Mucosa of descending colon (tissue), 3 donors: ENCODE measurements around the gene ADAMTS9. TPM values are rescaled to one million over a fixed set of nuclear protein-coding genes. Genes with fewer than 3 reads are reported as not detected.

Source experiments
- ATAC-seq: fragments of 200-7000 bp; cut with Tn5 transposase; one replicate; pipeline ENCODE4 v1.9.1; 2020; ENCODE audit warnings: mild to moderate bottlenecking, moderate library complexity
- DNase-seq, 3 donors: peaks; one replicate each; pipeline ENCODE4 v3.0.0-alpha.2; 2020
- H3K36me3 ChIP-seq: fragments of 200-600 bp; one replicate; pipeline ENCODE4 v1.8.0; 2021; ENCODE audit warnings: low read depth, mild to moderate bottlenecking
- H3K4me1 ChIP-seq: fragments of 200-600 bp; one replicate; pipeline ENCODE4 v1.8.0; 2021; ENCODE audit warnings: low read depth, mild to moderate bottlenecking
- H3K4me3 ChIP-seq: fragments of 200-600 bp; one replicate; pipeline ENCODE4 v1.8.0; 2021; ENCODE audit warnings: mild to moderate bottlenecking
- H3K9me3 ChIP-seq: fragments of 200-600 bp; one replicate; pipeline ENCODE4 v1.8.0; 2021; ENCODE audit warnings: mild to moderate bottlenecking
- intact Hi-C, 2 donors: fragments of 100-400 bp; cut with DNase I in 1 of 2; cut with micrococcal nuclease in 1 of 2; formaldehyde crosslinking; loops; one replicate each; pipeline versions ENCODE4 v1.11.0 to v1.11.1; 2022; cut with DNase I, micrococcal nuclease
- total RNA-seq, 3 donors: library from RNA; stranded (reverse); fragmentation: NEBNext Ultra II Directional in 2 of 3; extraction: Animal tissue kit (Norgen Biotek cat#: 25700) in 2 of 3; gene quantifications; one replicate each; pipeline versions ENCODE4 v1.2.1 to v1.2.4, GENCODE V29; 2021 to 2023
- TF ChIP-seq, protein P1 (sequence below): fragments of 200-600 bp; IDR thresholded peaks from one replicate; pipeline ENCODE4 v1.8.0; 2022; ENCODE audit warnings: antibody characterized with exemption, mild to moderate bottlenecking
- donor health status: DM: no; HTN: no; CAD: no; lungs with moderate emphysema.
- donor health status: DM: no; HTN: no; CAD: no.
- donor health status: DM: no; HTN: yes; CAD: no.

Gene ADAMTS9
- total RNA-seq, 3 donors from 2014 or later: 7.4 to 20.5 (median 20.1) TPM

DNA sequence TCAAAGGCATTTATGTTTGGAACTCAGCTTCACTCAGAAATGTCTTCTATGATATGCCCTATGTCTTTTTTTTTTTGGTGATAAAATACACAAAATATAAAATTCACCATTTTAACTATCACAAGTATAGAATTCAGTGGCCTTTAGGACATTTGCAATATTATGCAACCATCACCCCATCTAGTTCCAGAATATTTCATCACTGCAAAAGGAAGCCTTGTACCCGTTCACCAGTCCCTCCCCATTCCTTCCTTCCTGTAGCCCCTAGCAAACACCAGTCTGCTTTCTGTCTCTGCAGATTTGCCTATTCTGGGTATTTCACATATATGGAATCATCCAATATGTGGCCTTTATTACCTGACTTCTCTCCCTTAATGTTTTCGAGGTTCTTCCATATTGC, 134.8 kb downstream of the ADAMTS9 start:
- TF ChIP-seq, protein P1, sequence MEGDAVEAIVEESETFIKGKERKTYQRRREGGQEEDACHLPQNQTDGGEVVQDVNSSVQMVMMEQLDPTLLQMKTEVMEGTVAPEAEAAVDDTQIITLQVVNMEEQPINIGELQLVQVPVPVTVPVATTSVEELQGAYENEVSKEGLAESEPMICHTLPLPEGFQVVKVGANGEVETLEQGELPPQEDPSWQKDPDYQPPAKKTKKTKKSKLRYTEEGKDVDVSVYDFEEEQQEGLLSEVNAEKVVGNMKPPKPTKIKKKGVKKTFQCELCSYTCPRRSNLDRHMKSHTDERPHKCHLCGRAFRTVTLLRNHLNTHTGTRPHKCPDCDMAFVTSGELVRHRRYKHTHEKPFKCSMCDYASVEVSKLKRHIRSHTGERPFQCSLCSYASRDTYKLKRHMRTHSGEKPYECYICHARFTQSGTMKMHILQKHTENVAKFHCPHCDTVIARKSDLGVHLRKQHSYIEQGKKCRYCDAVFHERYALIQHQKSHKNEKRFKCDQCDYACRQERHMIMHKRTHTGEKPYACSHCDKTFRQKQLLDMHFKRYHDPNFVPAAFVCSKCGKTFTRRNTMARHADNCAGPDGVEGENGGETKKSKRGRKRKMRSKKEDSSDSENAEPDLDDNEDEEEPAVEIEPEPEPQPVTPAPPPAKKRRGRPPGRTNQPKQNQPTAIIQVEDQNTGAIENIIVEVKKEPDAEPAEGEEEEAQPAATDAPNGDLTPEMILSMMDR: no peak
- intact Hi-C loops: no loop called here
- DNase-seq: no peak
- no peak for ATAC-seq
- no peak overlapping the region for H3K4me3 ChIP-seq
- no peaks in the 10 kb centered on the region for H3K36me3 ChIP-seq
- no peaks in the 10 kb centered on the region for H3K9me3 ChIP-seq
- H3K4me1 ChIP-seq: no peaks in the 10 kb centered on the region

DNA sequence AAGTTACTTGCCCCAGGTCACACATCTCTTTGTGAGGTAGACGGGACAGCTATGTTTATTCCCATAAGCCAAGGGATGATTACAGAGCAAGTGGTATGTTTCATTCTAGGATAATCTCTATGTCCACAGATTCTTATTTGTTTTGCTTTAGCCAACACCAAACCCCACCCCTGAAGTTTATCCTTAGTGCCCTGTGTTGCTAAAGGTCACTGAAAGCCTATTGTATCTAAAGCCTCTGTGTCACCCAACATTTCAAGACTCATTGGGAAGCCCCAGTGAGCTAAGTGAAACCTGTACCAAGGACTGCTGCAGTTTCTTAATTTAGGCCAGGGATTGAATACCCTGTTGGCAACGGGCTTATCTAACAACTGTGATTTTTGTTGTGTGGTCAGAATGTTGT, 135.6 kb downstream of the ADAMTS9 start:
- ATAC-seq (no peak), DNase-seq (no peak)
- no peaks in the 10 kb centered on the region for H3K9me3 ChIP-seq
- no peak overlapping the region for H3K4me3 ChIP-seq
- H3K36me3 ChIP-seq: no peaks in the 10 kb centered on the region
- no peaks in the 10 kb centered on the region for H3K4me1 ChIP-seq
- intact Hi-C loops: no loop called here
- TF ChIP-seq, protein P1: no peak

DNA sequence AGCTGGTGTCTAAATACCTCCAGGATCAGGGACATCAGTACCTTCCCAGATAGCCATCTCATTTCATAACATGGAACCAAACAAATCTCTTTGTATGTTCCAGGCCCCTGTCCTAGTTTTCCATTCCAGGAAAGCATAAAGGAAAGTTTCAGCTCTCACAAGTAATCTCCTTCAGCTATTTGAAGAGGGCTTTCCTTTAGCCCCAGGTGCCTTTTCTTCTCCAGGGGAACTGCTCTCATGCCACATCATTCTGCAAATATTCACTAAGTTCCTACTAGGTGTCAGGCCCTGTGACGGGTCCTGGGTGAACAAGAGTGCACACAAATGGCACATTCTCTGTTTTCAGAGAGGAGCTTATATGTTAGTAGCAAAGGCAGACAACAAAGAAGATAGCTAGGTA, 136.1 kb downstream of the ADAMTS9 start:
- TF ChIP-seq, protein P1: no peak
- intact Hi-C loops: no loop called here
- H3K9me3 ChIP-seq: no peaks in the 10 kb centered on the region
- no peak for ATAC-seq
- DNase-seq: no peak
- H3K36me3 ChIP-seq: no peaks in the 10 kb centered on the region
- H3K4me3 ChIP-seq: no peak overlapping the region
- H3K4me1 ChIP-seq: no peaks in the 10 kb centered on the region

DNA sequence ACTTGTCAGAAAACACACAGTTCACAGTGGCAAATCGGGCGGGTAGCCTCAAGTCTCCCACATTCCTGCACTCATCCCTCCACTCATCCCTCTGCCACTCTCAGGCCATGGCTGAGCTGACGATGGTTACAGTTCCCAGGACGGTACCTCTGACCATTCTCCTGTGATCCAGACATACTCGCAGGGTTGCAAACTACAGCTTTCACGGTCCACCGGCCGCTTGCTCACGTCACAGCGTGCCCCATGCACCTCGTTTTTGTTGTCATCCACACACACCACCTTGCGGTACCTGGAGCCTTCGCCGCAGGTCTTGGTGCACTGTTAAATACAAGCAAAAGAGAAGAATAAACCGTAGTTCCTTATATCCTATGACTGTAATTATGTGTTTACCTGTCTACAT, 137.1 kb downstream of the ADAMTS9 start:
- Histone ChIP-seq H3K4me3 (no peak overlapping the region), H3K4me1 (no peaks in the 10 kb centered on the region), H3K36me3 (no peaks in the 10 kb centered on the region), H3K9me3 (no peaks in the 10 kb centered on the region)
- ATAC-seq: no peak
- intact Hi-C loops: no loop called here
- no peak for DNase-seq
- TF ChIP-seq, protein P1: no peak

DNA sequence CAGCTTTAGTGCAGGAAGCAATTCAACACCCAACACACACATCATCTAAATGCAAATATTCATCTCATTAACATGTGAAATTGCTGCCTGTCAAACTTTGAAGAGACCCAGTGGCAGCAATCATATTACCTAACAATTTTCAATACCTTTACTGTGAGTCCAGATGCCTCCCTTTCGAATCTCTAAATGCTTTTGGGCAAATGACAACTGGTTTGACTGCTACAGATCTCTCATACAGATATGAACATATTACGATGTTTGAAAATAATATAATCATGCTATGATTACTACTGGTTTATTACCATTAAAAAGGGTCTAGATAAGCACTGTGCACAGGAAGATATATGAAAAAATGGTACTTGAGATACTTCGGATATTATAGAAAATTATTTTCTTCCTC, 137.9 kb downstream of the ADAMTS9 start:
- H3K36me3 ChIP-seq: no peaks in the 10 kb centered on the region
- DNase-seq: no peak
- TF ChIP-seq, protein P1: no peak
- H3K9me3 ChIP-seq: no peaks in the 10 kb centered on the region
- intact Hi-C loops: no loop called here
- ATAC-seq: no peak
- no peak overlapping the region for H3K4me3 ChIP-seq
- H3K4me1 ChIP-seq: no peaks in the 10 kb centered on the region
